Measurements from ENCODE around the gene WASF2.
A peak's percentile ranks its signal among the peaks of the same experiment; 100 is the strongest.

GRCh38 chr1:27485363-27485762 lies 4.6 kb downstream of the WASF2 start:
- no peak for TF ChIP-seq CTCF (conservative IDR thresholded peaks at IDR 0.05; ENCODE audit: low read depth, low read length)
- no peak for TF ChIP-seq CEBPB (IDR thresholded peaks at IDR 0.05; ENCODE audit: low read depth, low read length)
- no peak for TF ChIP-seq MXI1 (IDR thresholded peaks at IDR 0.05; ENCODE audit: borderline replicate concordance, low read depth, low read length)
- no peak for TF ChIP-seq POLR2A (IDR thresholded peaks at IDR 0.05; ENCODE audit: low read depth, low read length)
- no peak for TF ChIP-seq USF2 (IDR thresholded peaks at IDR 0.05; ENCODE audit: low read depth, low read length)
- no peak for TF ChIP-seq RCOR1 (IDR thresholded peaks at IDR 0.05; ENCODE audit: insufficient replicate concordance, low read length)
- TF ChIP-seq MAFK (IDR thresholded peaks at IDR 0.05; ENCODE audit: low read depth, low read length), result peak; percentile 90
- TF ChIP-seq RFX5 (IDR thresholded peaks at IDR 0.05; ENCODE audit: low read depth, low read length), result no peak
- no peak for TF ChIP-seq RAD21 (IDR thresholded peaks at IDR 0.05; ENCODE audit: low read length)
- TF ChIP-seq NFE2L2 (IDR thresholded peaks at IDR 0.05; ENCODE audit: low read depth, low read length), result no peak
